GM21367 (cell line): ENCODE results near the gene PRKG1.

Experiments
- ATAC-seq: cut with Tn5 transposase; IDR thresholded peaks from one replicate; pipeline ENCODE4 v1.9.1; 2021; ENCODE audit not compliant: unreplicated experiment

PRKG1 gene

GRCh38 chr10:52318822-52319464, 1244.7 kb downstream of the PRKG1 start:
- no peak for ATAC-seq

- no peak for ATAC-seq
Measured at GRCh38 chr10:52319926-52320325, 1245.6 kb downstream of the PRKG1 start.

DNA sequence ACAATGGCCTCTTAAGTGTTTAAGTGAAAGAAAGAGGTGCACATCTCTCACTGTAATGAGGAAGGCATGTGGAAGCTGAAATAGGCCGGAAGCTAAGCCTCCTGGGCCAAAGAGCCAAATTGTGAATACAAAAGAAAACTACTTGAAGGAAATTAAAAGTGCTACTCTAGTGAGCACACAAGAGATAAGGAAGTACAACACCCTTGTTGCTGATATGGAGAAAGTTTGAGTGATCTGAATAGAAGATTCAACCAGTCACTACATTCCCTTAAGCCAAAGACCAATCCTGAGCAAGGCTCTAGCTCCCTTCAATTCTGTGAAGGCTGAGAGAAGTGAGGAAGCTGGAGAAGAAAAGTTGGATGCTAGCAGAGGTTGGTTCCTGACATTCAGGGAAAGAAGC, 1248.0 kb downstream of the PRKG1 start:
- ATAC-seq: no peak

DNA sequence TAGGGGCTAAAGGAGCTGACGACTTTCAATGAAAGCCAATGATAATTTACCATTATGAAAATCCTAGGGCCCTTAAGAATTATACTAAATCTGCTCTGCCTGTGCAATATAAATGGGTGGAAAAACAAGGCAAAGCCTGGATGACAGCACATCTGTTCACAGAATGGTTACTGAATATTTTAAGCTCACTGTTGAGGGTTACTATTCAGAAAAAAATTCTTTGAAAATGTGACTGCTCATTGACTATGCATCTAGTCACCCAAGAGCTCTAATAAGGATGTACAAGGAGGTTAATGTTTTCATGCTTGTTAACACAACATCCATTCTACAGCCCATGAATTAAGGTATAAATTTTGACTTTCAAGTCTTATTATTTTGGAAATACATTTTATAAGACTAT, 1248.6 kb downstream of the PRKG1 start:
- no peak for ATAC-seq

DNA sequence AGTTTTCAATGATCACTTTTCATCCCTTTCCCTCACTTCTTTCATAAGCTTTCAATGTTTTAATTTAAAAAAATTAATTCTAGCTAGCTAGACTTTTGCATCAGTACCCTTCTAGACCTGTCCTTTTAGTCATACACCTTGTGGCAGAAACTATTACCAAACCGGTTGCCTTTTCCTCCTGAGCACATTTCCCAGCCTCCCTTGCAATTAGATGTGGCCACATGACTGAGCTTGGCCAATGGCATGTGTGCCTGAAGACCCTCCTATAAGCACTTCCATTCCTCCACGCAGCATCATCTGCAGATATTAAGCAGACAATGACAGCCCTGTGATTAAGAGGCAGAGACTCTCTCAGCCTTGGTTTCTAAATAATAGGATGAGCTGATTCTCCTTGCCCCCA, 1252.1 kb downstream of the PRKG1 start:
- no peak for ATAC-seq

- ATAC-seq: no peak
Measured at GRCh38 chr10:52331638-52332364, 1257.5 kb downstream of the PRKG1 start.

GRCh38 chr10:52332815-52333214, 1258.5 kb downstream of the PRKG1 start:
- no peak for ATAC-seq

DNA sequence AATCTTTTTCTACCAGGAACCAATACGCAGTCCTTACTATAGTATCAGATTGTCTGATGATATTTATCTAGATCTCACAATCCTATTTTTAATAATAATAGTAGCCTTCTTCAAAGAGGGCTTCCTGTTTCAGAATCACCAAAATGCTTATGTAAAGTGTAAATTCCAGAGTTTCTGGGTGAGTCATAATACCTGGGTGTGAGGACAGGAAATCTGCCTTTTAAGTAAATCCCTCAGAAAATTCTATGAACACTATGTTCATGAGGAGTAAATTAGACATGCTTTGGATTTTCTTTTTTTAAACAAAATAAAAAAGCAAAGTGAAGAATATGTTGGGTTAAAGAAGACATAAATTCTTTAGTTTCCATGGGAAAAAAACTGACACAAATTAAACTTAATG, 1260.3 kb downstream of the PRKG1 start:
- ATAC-seq: no peak

DNA sequence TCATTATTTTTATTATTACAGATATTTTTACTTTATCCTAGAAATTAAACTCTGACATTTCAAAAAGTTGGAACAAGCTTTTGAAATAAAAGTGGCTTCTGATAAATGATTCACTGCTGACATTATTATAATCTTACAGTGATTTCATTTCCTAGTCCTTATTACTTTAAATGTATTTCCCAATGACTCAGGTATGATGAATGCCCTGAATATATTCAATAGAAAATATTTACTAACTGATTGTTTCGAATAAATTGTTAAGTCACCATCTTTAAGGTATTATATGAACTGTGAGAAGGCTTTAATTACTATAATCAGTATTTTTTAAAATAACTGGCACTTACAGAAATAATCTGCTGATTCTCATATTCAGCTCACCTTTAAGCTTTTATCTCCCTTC, 1261.4 kb downstream of the PRKG1 start:
- no peak for ATAC-seq

DNA sequence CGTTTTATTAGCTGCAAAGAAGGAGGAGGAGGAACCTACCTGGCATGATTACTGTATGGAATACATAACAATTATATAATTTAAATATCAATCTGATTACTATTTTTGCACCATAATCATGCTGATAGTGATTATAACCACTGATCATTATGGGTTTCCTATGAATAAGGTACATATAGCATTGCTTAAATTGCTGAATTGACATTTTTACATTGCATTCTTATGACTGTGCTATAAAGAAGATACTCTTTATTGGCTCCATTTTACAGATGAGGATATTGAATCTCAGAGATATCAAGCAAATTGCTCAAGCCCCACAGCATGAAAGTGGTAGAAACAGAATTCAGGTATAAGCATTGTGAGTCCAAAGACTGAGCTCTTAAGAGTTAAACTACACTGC, 1262.9 kb downstream of the PRKG1 start:
- ATAC-seq: no peak

- ATAC-seq: no peak
Measured at GRCh38 chr10:52343439-52343838, 1269.2 kb downstream of the PRKG1 start.

DNA sequence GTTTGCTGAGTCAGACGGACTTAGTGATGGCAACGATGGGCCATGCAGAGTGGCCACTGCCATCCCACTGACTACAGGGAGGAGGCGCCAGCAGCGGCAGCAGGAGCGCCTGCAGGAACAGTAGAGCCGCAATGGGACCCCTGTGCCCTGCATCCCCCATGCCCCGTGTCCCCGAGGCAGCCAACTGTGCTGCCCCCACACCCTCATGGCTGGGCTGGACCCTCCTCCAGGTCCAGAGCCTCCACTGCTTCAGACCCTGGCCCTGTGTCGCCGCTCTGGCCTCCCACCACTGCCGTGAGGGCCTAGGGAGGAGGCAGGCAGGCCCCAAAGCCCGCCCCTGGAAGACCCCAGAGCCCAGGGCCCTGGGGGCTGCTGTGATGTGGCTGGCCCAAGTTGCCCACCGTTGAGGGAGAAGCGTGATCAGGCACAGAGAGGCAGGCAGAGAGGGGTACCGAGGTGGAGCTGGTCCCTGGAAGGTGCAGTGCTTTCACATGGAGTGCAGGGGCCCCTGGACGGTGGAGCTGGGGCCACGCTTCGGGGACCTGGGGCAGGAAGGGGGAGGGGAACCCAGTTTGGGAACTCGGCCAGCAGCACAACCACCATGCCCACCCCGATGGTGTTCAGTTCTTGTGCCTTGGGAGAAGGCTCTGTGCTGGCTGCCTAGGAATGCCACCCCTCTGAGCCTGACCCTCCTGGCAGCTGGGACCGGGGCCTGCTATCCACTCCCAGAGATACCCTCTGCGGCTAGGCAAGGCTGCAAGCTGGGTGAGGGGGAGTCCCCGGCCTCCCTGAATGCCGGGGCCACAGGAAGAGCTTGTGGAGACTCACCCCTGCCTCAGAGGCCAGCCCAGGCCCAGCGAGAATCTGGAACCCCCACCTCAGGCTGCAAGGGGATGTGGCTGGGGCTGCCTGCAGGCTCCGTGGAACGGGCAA, 1272.4 kb downstream of the PRKG1 start:
- ATAC-seq: no peak

- no peak for ATAC-seq
Measured at GRCh38 chr10:52347327-52347667, 1273.0 kb downstream of the PRKG1 start.
